Activated T-cell treated with anti-CD3 and anti-CD28 coated beads for 4 hours (primary cell): ENCODE results near the gene SDK2.

Experiments
- DNase-seq: peaks from one replicate; pipeline ENCODE4 v3.0.0-alpha.2; 2020

SDK2 gene

GRCh38 chr17:73498176-73498575, 146.1 kb downstream of the SDK2 start:
- no peak for DNase-seq

GRCh38 chr17:73497721-73498120, 146.5 kb downstream of the SDK2 start:
- DNase-seq: no peak

GRCh38 chr17:73496232-73496631, 148.0 kb downstream of the SDK2 start:
- no peak for DNase-seq

- DNase-seq: no peak
These were observed 148.6 kb downstream of the SDK2 start for GRCh38 chr17:73495641-73496040.

- DNase-seq: no peak
These were observed 149.3 kb downstream of the SDK2 start for GRCh38 chr17:73494950-73495349.

GRCh38 chr17:73493956-73494926, 150.0 kb downstream of the SDK2 start:
- no peak for DNase-seq

- DNase-seq: no peak
These were observed 151.1 kb downstream of the SDK2 start for GRCh38 chr17:73492821-73493814.

GRCh38 chr17:73492125-73492820, 152.0 kb downstream of the SDK2 start:
- DNase-seq: no peak

- DNase-seq: no peak
These were observed 152.6 kb downstream of the SDK2 start for GRCh38 chr17:73491648-73492047.

- no peak for DNase-seq
These were observed 153.4 kb downstream of the SDK2 start for GRCh38 chr17:73490851-73491250.

- DNase-seq: no peak
These were observed 154.3 kb downstream of the SDK2 start for GRCh38 chr17:73489991-73490390.

- DNase-seq: no peak
These were observed 154.9 kb downstream of the SDK2 start for GRCh38 chr17:73489333-73489732.

GRCh38 chr17:73485130-73485529, 159.1 kb downstream of the SDK2 start:
- DNase-seq: no peak

- DNase-seq: no peak
These were observed 161.4 kb downstream of the SDK2 start for GRCh38 chr17:73482894-73483293.

- no peak for DNase-seq
These were observed 162.0 kb downstream of the SDK2 start for GRCh38 chr17:73482251-73482716.

GRCh38 chr17:73481676-73482075, 162.6 kb downstream of the SDK2 start:
- no peak for DNase-seq

- DNase-seq: no peak
These were observed 163.5 kb downstream of the SDK2 start for GRCh38 chr17:73480740-73481139.

- no peak for DNase-seq
These were observed 165.3 kb downstream of the SDK2 start for GRCh38 chr17:73478768-73479424.

GRCh38 chr17:73478334-73478733, 165.9 kb downstream of the SDK2 start:
- no peak for DNase-seq

- no peak for DNase-seq
These were observed 167.3 kb downstream of the SDK2 start for GRCh38 chr17:73476890-73477350.

GRCh38 chr17:73474370-73474988, 169.8 kb downstream of the SDK2 start:
- no peak for DNase-seq
